Measurements from ENCODE around the gene GPA33. TPM values are rescaled to one million over a fixed set of nuclear protein-coding genes. Genes with fewer than 3 reads are reported as not detected.

The GPA33 gene
- total RNA-seq = 3.4 and 3.9 TPM in 2 replicates

GRCh38 chr1:167090314-167090942, at the start of gene GPA33:
Gene GPA33 (minus strand): TSS chr1:167090377. CDS start chr1:167090287, 90 bp downstream.
- intact Hi-C loops (cut with micrococcal nuclease) = loop anchor here (1.0 to 2.0 kb wide), 2 partner anchors 14 to 20 kb away; no protein-coding TSS in a partner anchor

GRCh38 chr1:167138703-167139102, 48.5 kb upstream of the GPA33 start:
- intact Hi-C loops (cut with micrococcal nuclease) = no loop called here

GRCh38 chr1:167137793-167138510, 47.8 kb upstream of the GPA33 start:
- intact Hi-C loops (cut with micrococcal nuclease) = no loop called here

GRCh38 chr1:167137332-167137781, 47.2 kb upstream of the GPA33 start:
- intact Hi-C loops (cut with micrococcal nuclease) = no loop called here

- intact Hi-C loops (cut with micrococcal nuclease) = no loop called here
These were observed 46.6 kb upstream of the GPA33 start for GRCh38 chr1:167136806-167137205.

- intact Hi-C loops (cut with micrococcal nuclease) = no loop called here
These were observed 46.0 kb upstream of the GPA33 start for GRCh38 chr1:167136191-167136614.

GRCh38 chr1:167135281-167135840, 45.2 kb upstream of the GPA33 start:
- intact Hi-C loops (cut with micrococcal nuclease) = no loop called here

- intact Hi-C loops (cut with micrococcal nuclease) = no loop called here
These were observed 42.3 kb upstream of the GPA33 start for GRCh38 chr1:167132301-167133010.

GRCh38 chr1:167130829-167131510, 40.8 kb upstream of the GPA33 start:
- intact Hi-C loops (cut with micrococcal nuclease) = no loop called here

- intact Hi-C loops (cut with micrococcal nuclease) = loop anchor here (1.0 kb wide), 1 partner anchor 62 kb away; no protein-coding TSS in a partner anchor
These were observed 38.4 kb upstream of the GPA33 start for GRCh38 chr1:167128261-167129227.

- intact Hi-C loops (cut with micrococcal nuclease) = no loop called here
These were observed 37.5 kb upstream of the GPA33 start for GRCh38 chr1:167127661-167128060.

GRCh38 chr1:167127236-167127635, 37.1 kb upstream of the GPA33 start:
- intact Hi-C loops (cut with micrococcal nuclease) = no loop called here

GRCh38 chr1:167126811-167127210, 36.6 kb upstream of the GPA33 start:
- intact Hi-C loops (cut with micrococcal nuclease) = no loop called here

GRCh38 chr1:167126317-167126716, 36.1 kb upstream of the GPA33 start:
- intact Hi-C loops (cut with micrococcal nuclease) = no loop called here

GRCh38 chr1:167122568-167122967, 32.4 kb upstream of the GPA33 start:
- intact Hi-C loops (cut with micrococcal nuclease) = loop anchor here (5.0 kb wide), 3 partner anchors 65 to 410 kb away; partner anchors contain the start of gene POU2F1

- intact Hi-C loops (cut with micrococcal nuclease) = loop anchor here (5.0 kb wide), 3 partner anchors 65 to 410 kb away; partner anchors contain the start of gene POU2F1
These were observed 31.9 kb upstream of the GPA33 start for GRCh38 chr1:167122121-167122480.

- intact Hi-C loops (cut with micrococcal nuclease) = loop anchor here (1.0 to 5.0 kb wide), 4 partner anchors 64 to 411 kb away; partner anchors contain the start of gene POU2F1
These were observed 31.4 kb upstream of the GPA33 start for GRCh38 chr1:167121375-167122120.

- intact Hi-C loops (cut with micrococcal nuclease) = loop anchor here (1.0 to 5.0 kb wide), 4 partner anchors 64 to 411 kb away; partner anchors contain the start of gene POU2F1
These were observed 30.7 kb upstream of the GPA33 start for GRCh38 chr1:167120899-167121298.

GRCh38 chr1:167119696-167120095, 29.5 kb upstream of the GPA33 start:
- intact Hi-C loops (cut with micrococcal nuclease) = loop anchor here (1.0 to 5.0 kb wide), 4 partner anchors 9 to 413 kb away; partner anchors contain the start of gene POU2F1
